Hepatocyte (in vitro differentiated cells): ENCODE results near the gene KRTAP13-3. TPM values are rescaled to one million over a fixed set of nuclear protein-coding genes. Genes with fewer than 3 reads are reported as not detected.

ENCODE experiments used
- DNase-seq: peaks from one replicate; pipeline ENCODE4 v3.0.0-alpha.2; 2016; ENCODE audit warnings: low spot score
- H2AFZ ChIP-seq: fragments of 200-600 bp; sonication (generic); 2 replicates; pipeline ENCODE4 v1.6.0; 2016; ENCODE audit warnings: antibody characterized with exemption, mild to moderate bottlenecking
- H3K27ac ChIP-seq: fragments of 200-600 bp; sonication (generic); 2 replicates; pipeline ENCODE4 v1.5.1; 2016; ENCODE audit warnings: mild to moderate bottlenecking
- H3K27me3 ChIP-seq: fragments of 200-600 bp; sonication (generic); 2 replicates; pipeline ENCODE4 v1.6.1; 2016
- H3K36me3 ChIP-seq: fragments of 200-600 bp; sonication (generic); replicated peaks from 2 replicates; pipeline ENCODE4 v1.5.1; 2016; ENCODE audit warnings: low read depth; ENCODE audit not compliant: insufficient read depth
- H3K4me1 ChIP-seq: fragments of 200-600 bp; sonication (generic); 2 replicates; pipeline ENCODE4 v1.5.1; 2016; ENCODE audit warnings: mild to moderate bottlenecking, moderate library complexity; ENCODE audit not compliant: insufficient read depth
- H3K4me2 ChIP-seq: fragments of 200-600 bp; sonication (generic); 2 replicates; pipeline ENCODE4 v1.6.0; 2016
- H3K4me3 ChIP-seq: fragments of 200-600 bp; sonication (generic); 2 replicates; pipeline ENCODE4 v1.5.1; 2016; ENCODE audit warnings: mild to moderate bottlenecking
- H3K79me2 ChIP-seq: fragments of 200-600 bp; sonication (generic); 2 replicates; pipeline ENCODE4 v1.6.0; 2017; ENCODE audit warnings: mild to moderate bottlenecking
- H3K9me2 ChIP-seq: fragments of 200-600 bp; sonication (generic); replicated peaks from 2 replicates; pipeline ENCODE4 v1.6.0; 2017; ENCODE audit warnings: mild to moderate bottlenecking; ENCODE audit not compliant: insufficient read depth
- H3K9me3 ChIP-seq: fragments of 200-600 bp; sonication (generic); 2 replicates; pipeline ENCODE4 v1.5.1; 2016; ENCODE audit warnings: low read depth, mild to moderate bottlenecking
- H4K20me1 ChIP-seq: fragments of 200-600 bp; sonication (generic); 2 replicates; pipeline ENCODE4 v1.6.0; 2016; ENCODE audit warnings: mild to moderate bottlenecking; ENCODE audit not compliant: insufficient read depth, poor library complexity, severe bottlenecking
- EZH2 ChIP-seq: fragments of 200-600 bp; sonication (generic); IDR thresholded peaks from 2 replicates; pipeline ENCODE4 v1.6.1; 2016; ENCODE audit warnings: antibody characterized with exemption, mild to moderate bottlenecking, borderline replicate concordance
- EZH2phosphoT487 ChIP-seq: fragments of 200-600 bp; sonication (generic); IDR thresholded peaks from one replicate; pipeline ENCODE4 v1.6.1; 2018; ENCODE audit warnings: antibody characterized with exemption, mild to moderate bottlenecking, low read depth, moderate library complexity; ENCODE audit not compliant: unreplicated experiment, severe bottlenecking
- WGBS: methylation state at CpG from one replicate; pipeline ENCODE4 v1.1.6; 2016; ENCODE audit warnings: low lambda C conversion rate; ENCODE audit errors: missing lambda C conversion rate; 5-methylcytosine and 5-hydroxymethylcytosine counted together
- polyA plus RNA-seq: library from polyadenylated mRNA; unstranded; fragments of >200 nt; fragmentation: Nextera tagmentation; extraction: Ambion mirVana; gene quantifications from 2 replicates; pipeline ENCODE4 v1.2.1, GENCODE V29; 2016
- total RNA-seq: library from RNA; depleted of rRNA; stranded (reverse); fragments of >200 nt; gene quantifications from 2 replicates; pipeline ENCODE4 v1.2.3, GENCODE V29; 2014
- TF ChIP-seq, protein P1 (sequence below): fragments of 200-600 bp; sonication (generic); IDR thresholded peaks from 2 replicates; pipeline ENCODE4 v1.5.1; 2016; ENCODE audit warnings: antibody characterized with exemption, mild to moderate bottlenecking; ENCODE audit not compliant: poor library complexity

Gene KRTAP13-3
- total and polyA plus RNA-seq, 2 experiments from 2014 or later, result not detected

DNA sequence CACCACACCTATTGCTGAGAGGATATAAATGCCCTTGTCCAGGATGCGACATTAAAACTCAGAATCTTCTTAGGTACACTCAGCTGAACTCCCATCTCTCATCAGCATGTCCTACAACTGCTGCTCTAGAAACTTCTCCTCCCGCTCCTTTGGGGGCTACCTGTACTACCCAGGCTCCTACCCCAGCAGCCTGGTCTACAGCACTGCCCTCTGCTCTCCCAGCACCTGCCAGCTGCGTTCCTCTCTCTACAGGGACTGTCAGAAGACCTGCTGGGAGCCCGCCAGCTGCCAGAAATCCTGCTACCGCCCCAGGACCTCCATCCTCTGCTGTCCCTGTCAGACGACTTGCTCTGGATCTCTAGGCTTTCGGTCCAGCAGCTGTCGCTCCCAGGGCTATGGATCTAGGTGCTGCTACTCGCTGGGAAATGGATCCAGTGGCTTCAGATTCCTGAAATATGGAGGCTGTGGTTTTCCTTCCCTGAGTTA is 4.5 kb upstream of the KRTAP13-3 start, which contains the start of gene KRTAP13-4:
Gene KRTAP13-4, plus strand, starts transcription at position 51 of the 486 bp plus-strand sequence. Its CDS starts 56 bp downstream, at position 107.
- Histone ChIP-seq H3K9me2 (no peaks in the 10 kb centered on the region), H4K20me1 (no peaks in the 10 kb centered on the region), H3K4me1 (no peaks in the 10 kb centered on the region), H3K27ac (no peak within 1 kb of the TSS), H3K36me3 (no peaks in the 10 kb centered on the region), H3K9me3 (no peaks in the 10 kb centered on the region), H2AFZ (no peak within 1 kb of the TSS), H3K4me3 (no peak within 1 kb of the TSS), H3K27me3 (no peaks in the 10 kb centered on the region), H3K4me2 (no peak within 1 kb of the TSS), H3K79me2 (no peaks in the 10 kb centered on the region)
- WGBS, result 82% methylated on average over 9 of the region's 9 CpGs
- TF ChIP-seq, protein P1, sequence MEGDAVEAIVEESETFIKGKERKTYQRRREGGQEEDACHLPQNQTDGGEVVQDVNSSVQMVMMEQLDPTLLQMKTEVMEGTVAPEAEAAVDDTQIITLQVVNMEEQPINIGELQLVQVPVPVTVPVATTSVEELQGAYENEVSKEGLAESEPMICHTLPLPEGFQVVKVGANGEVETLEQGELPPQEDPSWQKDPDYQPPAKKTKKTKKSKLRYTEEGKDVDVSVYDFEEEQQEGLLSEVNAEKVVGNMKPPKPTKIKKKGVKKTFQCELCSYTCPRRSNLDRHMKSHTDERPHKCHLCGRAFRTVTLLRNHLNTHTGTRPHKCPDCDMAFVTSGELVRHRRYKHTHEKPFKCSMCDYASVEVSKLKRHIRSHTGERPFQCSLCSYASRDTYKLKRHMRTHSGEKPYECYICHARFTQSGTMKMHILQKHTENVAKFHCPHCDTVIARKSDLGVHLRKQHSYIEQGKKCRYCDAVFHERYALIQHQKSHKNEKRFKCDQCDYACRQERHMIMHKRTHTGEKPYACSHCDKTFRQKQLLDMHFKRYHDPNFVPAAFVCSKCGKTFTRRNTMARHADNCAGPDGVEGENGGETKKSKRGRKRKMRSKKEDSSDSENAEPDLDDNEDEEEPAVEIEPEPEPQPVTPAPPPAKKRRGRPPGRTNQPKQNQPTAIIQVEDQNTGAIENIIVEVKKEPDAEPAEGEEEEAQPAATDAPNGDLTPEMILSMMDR, result no peak
- TF ChIP-seq EZH2 (no peak), EZH2phosphoT487 (no peak)
- no peak for DNase-seq

DNA sequence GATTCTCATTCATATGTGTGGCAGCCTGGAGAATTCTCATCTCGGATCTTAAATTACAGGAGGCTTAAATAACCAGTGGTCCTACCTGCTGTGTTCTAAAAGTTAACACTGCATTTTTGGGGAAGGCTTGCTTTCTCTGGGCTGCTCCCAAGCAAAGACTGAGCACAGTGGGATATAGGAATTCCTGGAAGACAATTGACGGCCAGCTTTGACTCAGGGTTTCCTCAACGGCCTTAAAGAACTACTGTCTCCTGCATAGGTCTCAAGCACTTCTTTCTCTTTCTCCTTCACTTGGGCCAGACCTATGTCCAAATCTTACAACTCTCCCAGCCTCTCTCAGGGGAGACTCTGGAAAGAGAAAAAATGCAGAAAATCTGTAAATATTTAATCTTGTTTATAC is 1.0 kb upstream of the KRTAP13-3 start:
- Histone ChIP-seq H3K9me2 (no peaks in the 10 kb centered on the region), H3K79me2 (no peaks in the 10 kb centered on the region), H3K4me2 (no peak overlapping the region), H2AFZ (no peak overlapping the region), H4K20me1 (no peaks in the 10 kb centered on the region), H3K36me3 (no peaks in the 10 kb centered on the region), H3K27me3 (no peaks in the 10 kb centered on the region), H3K4me3 (no peak overlapping the region), H3K27ac (no peak overlapping the region), H3K4me1 (no peaks in the 10 kb centered on the region), H3K9me3 (no peaks in the 10 kb centered on the region)
- 50% methylated on average over 3 of the region's 3 CpGs for WGBS
- TF ChIP-seq EZH2phosphoT487 (no peak), EZH2 (no peak)
- TF ChIP-seq, protein P1, result no peak
- no peak for DNase-seq

DNA sequence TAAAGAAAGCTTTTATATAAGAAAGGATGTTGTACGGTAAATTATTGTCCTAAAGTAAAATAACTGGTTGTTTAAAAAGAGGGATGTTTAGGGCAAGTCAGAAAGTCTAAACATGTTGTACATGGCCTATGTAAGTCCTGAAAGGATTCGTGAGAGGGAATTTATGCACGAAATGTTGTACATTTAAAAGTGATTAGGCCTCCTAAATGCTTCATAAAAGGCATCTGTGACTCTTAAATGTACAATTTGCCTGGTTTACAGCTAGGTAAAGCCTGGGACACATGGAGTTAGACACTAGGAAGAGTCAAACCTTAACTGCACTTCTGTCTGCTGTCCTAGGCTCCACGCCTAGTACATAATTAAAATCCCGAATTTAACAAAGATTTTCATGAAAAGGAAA is 9.7 kb downstream of the KRTAP13-3 start:
- Histone ChIP-seq H4K20me1 (no peaks in the 10 kb centered on the region), H3K9me2 (no peaks in the 10 kb centered on the region), H3K4me2 (no peak overlapping the region), H3K79me2 (no peaks in the 10 kb centered on the region), H3K27ac (no peak overlapping the region), H3K9me3 (no peaks in the 10 kb centered on the region), H3K27me3 (no peaks in the 10 kb centered on the region), H2AFZ (no peak overlapping the region), H3K36me3 (no peaks in the 10 kb centered on the region), H3K4me3 (no peak overlapping the region), H3K4me1 (no peaks in the 10 kb centered on the region)
- WGBS, result 80% methylated on average over 5 of the region's 5 CpGs
- no peak for TF ChIP-seq EZH2
- TF ChIP-seq, protein P1, result no peak
- TF ChIP-seq EZH2phosphoT487, result no peak
- DNase-seq, result no peak
